ENCODE measurements around the gene TAF4B. TPM values are rescaled to one million over a fixed set of nuclear protein-coding genes. Genes with fewer than 3 reads are reported as not detected.

The TAF4B gene
- total RNA-seq, 1 donor from 2014 or later: 13.4 TPM

DNA sequence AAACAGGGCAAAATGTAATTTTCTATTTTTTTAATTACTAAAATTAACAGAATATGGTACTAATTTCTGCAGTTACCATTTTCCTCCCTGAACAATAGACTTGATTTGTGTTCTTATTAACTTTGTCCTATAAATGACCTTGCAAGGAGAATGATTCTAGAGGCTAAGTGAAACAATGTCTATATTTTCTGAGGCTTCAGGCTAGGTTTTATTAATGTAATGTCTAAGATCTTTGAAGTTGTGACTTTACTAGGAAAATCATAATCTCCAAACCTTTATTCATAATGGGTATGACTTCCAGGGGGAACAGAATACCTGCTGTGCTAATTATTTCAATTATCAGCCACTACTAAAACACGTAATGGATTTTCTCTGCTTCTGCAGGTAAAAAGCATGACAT lies 94.4 kb downstream of the TAF4B start:
- DNase-seq (no peak), ATAC-seq (ENCODE audit: low read depth) (no peak)
- Mint-ChIP-seq H3K9me3 (no peaks in the 10 kb centered on the region), H3K27ac (no peak overlapping the region), H3K27me3 (no peaks in the 10 kb centered on the region), H3K4me3 (no peak overlapping the region), H3K36me3 (ENCODE audit: low read depth) (peaks cover 58% of the 10 kb centered on the region), H3K4me1 (no peaks in the 10 kb centered on the region)
- CTCF ChIA-PET: no interaction called here
- intact Hi-C loops (cut with micrococcal nuclease): no loop called here
- TF ChIP-seq, protein P1, sequence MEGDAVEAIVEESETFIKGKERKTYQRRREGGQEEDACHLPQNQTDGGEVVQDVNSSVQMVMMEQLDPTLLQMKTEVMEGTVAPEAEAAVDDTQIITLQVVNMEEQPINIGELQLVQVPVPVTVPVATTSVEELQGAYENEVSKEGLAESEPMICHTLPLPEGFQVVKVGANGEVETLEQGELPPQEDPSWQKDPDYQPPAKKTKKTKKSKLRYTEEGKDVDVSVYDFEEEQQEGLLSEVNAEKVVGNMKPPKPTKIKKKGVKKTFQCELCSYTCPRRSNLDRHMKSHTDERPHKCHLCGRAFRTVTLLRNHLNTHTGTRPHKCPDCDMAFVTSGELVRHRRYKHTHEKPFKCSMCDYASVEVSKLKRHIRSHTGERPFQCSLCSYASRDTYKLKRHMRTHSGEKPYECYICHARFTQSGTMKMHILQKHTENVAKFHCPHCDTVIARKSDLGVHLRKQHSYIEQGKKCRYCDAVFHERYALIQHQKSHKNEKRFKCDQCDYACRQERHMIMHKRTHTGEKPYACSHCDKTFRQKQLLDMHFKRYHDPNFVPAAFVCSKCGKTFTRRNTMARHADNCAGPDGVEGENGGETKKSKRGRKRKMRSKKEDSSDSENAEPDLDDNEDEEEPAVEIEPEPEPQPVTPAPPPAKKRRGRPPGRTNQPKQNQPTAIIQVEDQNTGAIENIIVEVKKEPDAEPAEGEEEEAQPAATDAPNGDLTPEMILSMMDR (IDR thresholded peaks at IDR 0.05): no peak
- POLR2A ChIA-PET: no interaction called here

- no peaks in the 10 kb centered on the region for H3K4me1 Mint-ChIP-seq
- DNase-seq (no peak), ATAC-seq (ENCODE audit: low read depth) (no peak)
- TF ChIP-seq, protein P1 (IDR thresholded peaks at IDR 0.05): no peak
- POLR2A ChIA-PET: no interaction called here
- CTCF ChIA-PET: no interaction called here
- H3K36me3 Mint-ChIP-seq (ENCODE audit: low read depth): peaks cover 63% of the 10 kb centered on the region
- intact Hi-C loops (cut with micrococcal nuclease): no loop called here
- H3K27me3 Mint-ChIP-seq: no peaks in the 10 kb centered on the region
- H3K4me3 Mint-ChIP-seq: no peak overlapping the region
- H3K9me3 Mint-ChIP-seq: no peaks in the 10 kb centered on the region
- no peak overlapping the region for H3K27ac Mint-ChIP-seq
Observed at GRCh38 chr18:26322890-26323653, 96.8 kb downstream of the TAF4B start.

GRCh38 chr18:26325771-26326170 lies 99.5 kb downstream of the TAF4B start:
- ATAC-seq (ENCODE audit: low read depth) (no peak), DNase-seq (no peak)
- intact Hi-C loops (cut with micrococcal nuclease): no loop called here
- POLR2A ChIA-PET: no interaction called here
- CTCF ChIA-PET: no interaction called here
- Mint-ChIP-seq H3K4me1 (no peaks in the 10 kb centered on the region), H3K9me3 (no peaks in the 10 kb centered on the region), H3K4me3 (no peak overlapping the region), H3K27ac (no peak overlapping the region), H3K27me3 (no peaks in the 10 kb centered on the region), H3K36me3 (ENCODE audit: low read depth) (peaks cover 52% of the 10 kb centered on the region)
- TF ChIP-seq, protein P1 (IDR thresholded peaks at IDR 0.05): no peak

DNA sequence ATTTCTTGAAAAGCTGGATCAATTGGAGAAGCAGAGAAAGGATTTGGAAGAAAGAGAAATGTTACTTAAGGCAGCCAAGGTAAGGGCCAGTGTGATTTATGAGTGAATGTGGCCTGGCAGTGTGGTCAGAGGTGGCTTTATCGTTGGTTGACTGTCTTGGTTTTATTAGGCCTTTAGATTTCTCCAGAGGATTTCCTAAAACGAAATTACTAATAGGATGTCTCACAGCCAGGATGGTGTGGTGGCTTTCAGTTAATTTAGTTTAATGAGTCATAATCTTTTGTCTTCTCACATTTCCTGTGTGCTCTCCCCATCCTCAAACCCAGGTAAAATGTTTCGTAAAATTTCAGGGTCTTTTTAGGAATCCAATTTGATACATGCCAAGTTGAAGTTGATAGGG lies 100.8 kb downstream of the TAF4B start:
- no peak for DNase-seq
- H3K4me3 Mint-ChIP-seq: no peak overlapping the region
- H3K27me3 Mint-ChIP-seq: no peaks in the 10 kb centered on the region
- H3K9me3 Mint-ChIP-seq: no peaks in the 10 kb centered on the region
- TF ChIP-seq, protein P1 (IDR thresholded peaks at IDR 0.05): no peak
- peaks cover 41% of the 10 kb centered on the region for H3K36me3 Mint-ChIP-seq (ENCODE audit: low read depth)
- ChIA-PET POLR2A (no interaction called here), CTCF (no interaction called here)
- no peak for ATAC-seq (ENCODE audit: low read depth)
- intact Hi-C loops (cut with micrococcal nuclease): no loop called here
- no peaks in the 10 kb centered on the region for H3K4me1 Mint-ChIP-seq
- no peak overlapping the region for H3K27ac Mint-ChIP-seq

DNA sequence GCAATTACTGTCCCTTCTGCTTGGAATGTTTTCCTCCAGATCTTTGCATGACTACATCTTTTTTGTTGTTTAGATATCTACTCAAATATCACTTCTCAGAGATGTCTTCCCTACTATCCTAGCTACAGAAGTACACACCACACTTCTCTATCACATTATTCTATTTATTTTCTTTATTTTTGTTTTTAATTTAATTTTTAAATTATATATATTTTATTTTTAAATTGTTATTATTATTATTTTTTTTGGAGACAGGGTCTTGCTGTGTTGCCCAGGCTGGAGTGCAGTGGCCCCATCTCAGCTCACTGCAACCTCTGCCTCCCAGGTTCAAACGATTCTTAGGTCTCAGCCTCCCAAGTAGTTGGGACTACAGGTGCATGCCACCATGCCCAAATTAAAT lies 106.7 kb downstream of the TAF4B start:
- intact Hi-C loops (cut with micrococcal nuclease): loop anchor here (10.0 kb wide), 1 partner anchor 1458 kb away; no protein-coding TSS in a partner anchor
- Mint-ChIP-seq H3K27me3 (no peaks in the 10 kb centered on the region), H3K4me1 (no peaks in the 10 kb centered on the region), H3K4me3 (no peak overlapping the region), H3K27ac (no peak overlapping the region), H3K36me3 (ENCODE audit: low read depth) (peaks cover 25% of the 10 kb centered on the region), H3K9me3 (no peaks in the 10 kb centered on the region)
- DNase-seq: no peak
- TF ChIP-seq, protein P1 (IDR thresholded peaks at IDR 0.05): no peak
- CTCF ChIA-PET: no interaction called here
- ATAC-seq (ENCODE audit: low read depth): no peak
- POLR2A ChIA-PET: no interaction called here
